HepG2 (cell line): ENCODE data around the gene SLC26A4. TPM values are rescaled to one million over a fixed set of nuclear protein-coding genes. Genes with fewer than 3 reads are reported as not detected.

Experiments
- ATAC-seq: fragments of 200-7000 bp; cut with Tn5 transposase; 3 replicates; pipeline ENCODE4 v1.9.1; 2020; ENCODE audit warnings: mild to moderate bottlenecking, moderate library complexity
- BruUV-seq: library from RNA; stranded (reverse); fragments of 400-500 nt; replicated peaks from 2 replicates; lab custom pipeline; 2021; lab: Mats Ljungman, UMichigan
- CTCF ChIA-PET: fragments of 300-600 bp; formaldehyde crosslinking; extraction: SDS; loops from one replicate; lab custom pipeline; 2021; ENCODE audit warnings: low total read pairs, inconsistent platforms, low intra/inter-chr PET ratio; lab: Yijun Ruan, JAX
- POLR2A ChIA-PET: fragments of 350-600 bp; sonication (Branson Sonifier 250); formaldehyde crosslinking; loops from one replicate; lab custom pipeline; 2020; ENCODE audit warnings: antibody characterized with exemption, inconsistent platforms; lab: Yijun Ruan, JAX
- DNase-seq: peaks from one replicate; pipeline ENCODE4 v3.0.0-alpha.2; 2015; ENCODE audit warnings: low spot score
- FAIRE-seq: peaks from 3 replicates; lab custom pipeline; 2011; peaks lifted over from hg19 to GRCh38; lab: Jason Lieb, UNC
- H2AFZ ChIP-seq: one replicate; pipeline ENCODE4 v1.6.1; 2011; ENCODE audit warnings: low read length, inconsistent platforms
- H3K27ac ChIP-seq: fragments of 300-600 bp; 3 replicates; pipeline ENCODE4 v1.8.0; 2011; ENCODE audit warnings: mixed run types, mild to moderate bottlenecking, mixed read lengths, low read length, inconsistent platforms; ENCODE audit not compliant: insufficient read depth; ENCODE audit errors: extremely low read length
- H3K27me3 ChIP-seq, 2 experiments: fragments of 200-600 bp in 1 of 2; 2 replicates in 1 of 2; 3 replicates in 1 of 2; pipeline versions ENCODE4 v1.6.0 to v1.8.0; 2011; ENCODE audit warnings: low read length in 2 of 2, mild to moderate bottlenecking in 2 of 2, moderate library complexity in 2 of 2, inconsistent platforms in 1 of 2; ENCODE audit not compliant: insufficient read depth in 2 of 2, control insufficient read depth in 1 of 2
- H3K36me3 ChIP-seq, 2 experiments: fragments of 200-600 bp in 1 of 2; replicated peaks in 1 of 2; 2 replicates in 1 of 2; 3 replicates in 1 of 2; pipeline versions ENCODE4 v1.5.1 to v1.8.0; 2011; ENCODE audit warnings: low read length in 2 of 2, inconsistent platforms in 1 of 2; ENCODE audit not compliant: insufficient read depth in 2 of 2, control insufficient read depth in 1 of 2
- H3K4me1 ChIP-seq: 2 replicates; pipeline ENCODE4 v1.5.1; 2012; ENCODE audit warnings: low read length, inconsistent platforms; ENCODE audit not compliant: insufficient read depth
- H3K4me2 ChIP-seq: 2 replicates; pipeline ENCODE4 v1.6.0; 2011; ENCODE audit warnings: low read depth, low read length, inconsistent platforms
- H3K4me3 ChIP-seq, 3 experiments: fragments of 200-600 bp in 1 of 3; sonication (generic), shearing (Covaris generic) in 1 of 3; replicated peaks in 1 of 3; 2 replicates each; pipeline ENCODE4 v1.5.1; 2011 to 2016; ENCODE audit warnings: low read length in 3 of 3, inconsistent platforms in 2 of 3, low read depth in 2 of 3, mild to moderate bottlenecking in 2 of 3, control low read depth in 1 of 3, mixed read lengths in 1 of 3; ENCODE audit not compliant: insufficient read depth in 1 of 3
- H3K79me2 ChIP-seq: one replicate; pipeline ENCODE4 v1.6.1; 2011; ENCODE audit warnings: low read length, inconsistent platforms; ENCODE audit not compliant: insufficient read depth
- H3K9ac ChIP-seq: 2 replicates; pipeline ENCODE4 v1.6.0; 2011; ENCODE audit warnings: mild to moderate bottlenecking, low read depth, low read length, inconsistent platforms; ENCODE audit not compliant: insufficient read depth
- H3K9me3 ChIP-seq: 2 replicates; pipeline ENCODE4 v1.5.1; 2012; ENCODE audit warnings: mild to moderate bottlenecking, low read length
- H4K20me1 ChIP-seq: 2 replicates; pipeline ENCODE4 v1.6.0; 2011; ENCODE audit warnings: inconsistent platforms, mild to moderate bottlenecking, low read length, moderate library complexity; ENCODE audit not compliant: insufficient read depth
- CSRNP1 ChIP-seq: sonication (generic); formaldehyde crosslinking; IDR thresholded peaks from 2 replicates; pipeline ENCODE4 v1.8.1; 2023; ENCODE audit warnings: mild to moderate bottlenecking, missing genetic modification reagents
- FOXA3 ChIP-seq: IDR thresholded peaks from 2 replicates; pipeline ENCODE4 v1.6.1; 2016; ENCODE audit warnings: missing genetic modification reagents, missing compliant biosample characterization
- FOXK2 ChIP-seq: fragments of 450-650 bp; IDR thresholded peaks from 2 replicates; pipeline ENCODE4 v1.6.1; 2016
- MTA3 ChIP-seq: sonication (generic); formaldehyde crosslinking; IDR thresholded peaks from 2 replicates; pipeline ENCODE4 v1.4.0; 2020; ENCODE audit warnings: missing genetic modification reagents
- RAD21 ChIP-seq: fragments of 450-650 bp; formaldehyde crosslinking; IDR thresholded peaks from 2 replicates; pipeline ENCODE4 v1.5.0; 2020; ENCODE audit warnings: mild to moderate bottlenecking
- SMC3 ChIP-seq: IDR thresholded peaks from 2 replicates; pipeline ENCODE4 v1.6.1; 2011; ENCODE audit warnings: low read length, improper control_type of control experiment
- STAG1 ChIP-seq: sonication (generic); formaldehyde crosslinking; IDR thresholded peaks from 2 replicates; pipeline ENCODE4 v1.4.0; 2020; ENCODE audit warnings: missing genetic modification reagents
- WGBS: methylation state at CpG from one replicate; pipeline ENCODE4 v1.1.6; 2017; ENCODE audit warnings: low lambda C conversion rate; 5-methylcytosine and 5-hydroxymethylcytosine counted together
- in situ Hi-C: cut with HindIII; loops from 2 replicates; pipeline ENCODE4 v1.10.0; 2017; ENCODE audit warnings: low pct_unique_long_range_greater_than_20kb; ENCODE audit not compliant: extremely low pct_ligation_motif_present
- intact Hi-C: fragments of 100-400 bp; cut with micrococcal nuclease; formaldehyde crosslinking; loops from one replicate; pipeline ENCODE4 v1.10.0; 2022; ENCODE audit not compliant: unreplicated experiment
- polyA plus RNA-seq, 8 experiments: library from polyadenylated mRNA; depleted of rRNA in 3 of 8; stranded (reverse) in 7 of 8; unstranded in 1 of 8; fragments of >200 nt; fragmentation: Illumina TruSeq in 4 of 8; extraction: Trizol in 4 of 8; gene quantifications; 2 replicates each; pipeline versions ENCODE4 v1.2.1 to v1.2.3, GENCODE V29; 2011 to 2016; ENCODE audit warnings: low read depth in 4 of 8, missing spikeins in 1 of 8, mixed read lengths in 1 of 8; ENCODE audit not compliant: insufficient read depth in 1 of 8
- total RNA-seq, 5 experiments: library from RNA; depleted of rRNA; stranded (reverse); fragments of >200 nt; fragmentation: Illumina TruSeq; extraction: Trizol; gene quantifications; 2 replicates each; pipeline ENCODE4 v1.2.3, GENCODE V29; 2016; ENCODE audit warnings: low read depth in 1 of 5
- TF ChIP-seq, protein P1 (sequence below): sonication (generic); formaldehyde crosslinking; IDR thresholded peaks from 2 replicates; pipeline ENCODE4 v1.4.0; 2020; ENCODE audit warnings: mild to moderate bottlenecking, low read depth, missing genetic modification reagents
- TF ChIP-seq, protein P2 (sequence below): sonication (generic); formaldehyde crosslinking; IDR thresholded peaks from 2 replicates; pipeline ENCODE4 v1.5.0; 2020; ENCODE audit warnings: mild to moderate bottlenecking, missing genetic modification reagents, moderate library complexity

Gene SLC26A4
- total and polyA plus RNA-seq, 2 of the 13 experiments (the other 11 are each of a cell fraction or from before 2014, with no cell fraction given) = 0.08 to 0.11 TPM

DNA sequence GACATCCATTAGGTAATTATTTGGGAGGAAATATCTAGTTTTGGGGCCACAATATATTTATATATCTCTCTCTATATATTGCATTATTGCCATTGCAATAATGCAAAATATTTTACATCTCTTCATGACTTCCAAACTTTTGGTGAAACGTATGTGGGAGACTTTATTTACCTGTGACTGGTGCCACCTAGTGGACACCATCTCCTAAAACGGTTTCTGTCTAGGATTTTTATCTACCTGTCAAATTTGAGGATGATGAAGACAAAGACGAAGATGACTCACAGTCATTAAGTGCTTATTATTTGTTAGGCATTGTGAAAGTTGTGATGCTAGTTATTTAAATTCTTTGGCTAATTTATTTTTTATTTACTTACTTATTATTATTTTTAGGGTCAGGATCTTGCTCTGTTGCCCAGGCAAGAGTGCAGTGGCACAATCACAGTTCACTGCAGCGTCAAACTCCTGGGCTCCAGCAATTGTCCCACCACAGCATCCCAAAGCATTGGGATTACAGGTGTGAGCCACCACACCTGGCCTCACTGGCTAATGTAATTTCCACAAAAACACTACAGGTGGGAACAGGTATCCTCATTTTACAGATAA is 64.6 kb downstream of the SLC26A4 start:
- H3K36me3 ChIP-seq = no peaks in the 10 kb centered on the region
- H2AFZ ChIP-seq = no peak overlapping the region
- ChIA-PET CTCF (interaction anchor here (1.5 to 1.7 kb wide), 2 partner anchors 154 to 262 kb away, joined by 3 to 16 read pairs; no protein-coding TSS in a partner anchor), POLR2A (no interaction called here)
- H3K27me3 ChIP-seq = no peaks in the 10 kb centered on the region; a peak in 1 of 5 replicates
- TF ChIP-seq FOXA3 (CRISPR knock-in tag) = 0 out of 2 replicates have a peak, but pooled peaks have one; percentile 11
- peak; percentile 80 for TF ChIP-seq STAG1 (CRISPR knock-in tag)
- TF ChIP-seq MTA3 = no peak
- TF ChIP-seq, protein P1, sequence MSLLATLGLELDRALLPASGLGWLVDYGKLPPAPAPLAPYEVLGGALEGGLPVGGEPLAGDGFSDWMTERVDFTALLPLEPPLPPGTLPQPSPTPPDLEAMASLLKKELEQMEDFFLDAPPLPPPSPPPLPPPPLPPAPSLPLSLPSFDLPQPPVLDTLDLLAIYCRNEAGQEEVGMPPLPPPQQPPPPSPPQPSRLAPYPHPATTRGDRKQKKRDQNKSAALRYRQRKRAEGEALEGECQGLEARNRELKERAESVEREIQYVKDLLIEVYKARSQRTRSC (CRISPR knock-in tag) = no peak
- TF ChIP-seq, protein P2, sequence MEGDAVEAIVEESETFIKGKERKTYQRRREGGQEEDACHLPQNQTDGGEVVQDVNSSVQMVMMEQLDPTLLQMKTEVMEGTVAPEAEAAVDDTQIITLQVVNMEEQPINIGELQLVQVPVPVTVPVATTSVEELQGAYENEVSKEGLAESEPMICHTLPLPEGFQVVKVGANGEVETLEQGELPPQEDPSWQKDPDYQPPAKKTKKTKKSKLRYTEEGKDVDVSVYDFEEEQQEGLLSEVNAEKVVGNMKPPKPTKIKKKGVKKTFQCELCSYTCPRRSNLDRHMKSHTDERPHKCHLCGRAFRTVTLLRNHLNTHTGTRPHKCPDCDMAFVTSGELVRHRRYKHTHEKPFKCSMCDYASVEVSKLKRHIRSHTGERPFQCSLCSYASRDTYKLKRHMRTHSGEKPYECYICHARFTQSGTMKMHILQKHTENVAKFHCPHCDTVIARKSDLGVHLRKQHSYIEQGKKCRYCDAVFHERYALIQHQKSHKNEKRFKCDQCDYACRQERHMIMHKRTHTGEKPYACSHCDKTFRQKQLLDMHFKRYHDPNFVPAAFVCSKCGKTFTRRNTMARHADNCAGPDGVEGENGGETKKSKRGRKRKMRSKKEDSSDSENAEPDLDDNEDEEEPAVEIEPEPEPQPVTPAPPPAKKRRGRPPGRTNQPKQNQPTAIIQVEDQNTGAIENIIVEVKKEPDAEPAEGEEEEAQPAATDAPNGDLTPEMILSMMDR (CRISPR knock-in tag) = peak; percentile 73
- peak; percentile 80 for TF ChIP-seq SMC3
- peak; percentile 35; the same call in 1 of the 2 replicates for TF ChIP-seq RAD21 (CRISPR knock-in tag)
- TF ChIP-seq FOXK2 = no peak
- no peak for TF ChIP-seq CSRNP1 (CRISPR knock-in tag)
- H3K27ac ChIP-seq = no peak overlapping the region
- H3K79me2 ChIP-seq = no peaks in the 10 kb centered on the region
- H3K4me3 ChIP-seq = no peak overlapping the region
- intact Hi-C loops (loop anchor here (1.0 to 10.0 kb wide), 6 partner anchors 143 to 930 kb away; partner anchors contain the start of gene BCAP29), in situ Hi-C loops (loop anchor here (25.0 kb wide), 1 partner anchor 387 kb away; no protein-coding TSS in a partner anchor)
- DNase-seq (peak; percentile 52), ATAC-seq (no peak), FAIRE-seq (peak; percentile 74)
- H4K20me1 ChIP-seq = no peaks in the 10 kb centered on the region
- H3K4me2 ChIP-seq = no peak overlapping the region
- no TSS peak for BruUV-seq
- WGBS = 13% methylated on average over 4 of the region's 4 CpGs
- no peaks in the 10 kb centered on the region for H3K9me3 ChIP-seq
- no peak overlapping the region for H3K9ac ChIP-seq
- H3K4me1 ChIP-seq = no peaks in the 10 kb centered on the region
